GM12892 (cell line): ENCODE measurements around the gene VAMP3.

Experiments
- DNase-seq: peaks from one replicate; pipeline ENCODE4 v3.0.0; 2011; ENCODE audit not compliant: insufficient read length
- FAIRE-seq: peaks from 2 replicates; lab custom pipeline; 2011; peaks lifted over from hg19 to GRCh38; lab: Jason Lieb, UNC
- POLR2A ChIP-seq: IDR thresholded peaks from 2 replicates; pipeline ENCODE4 v1.6.1; 2011; ENCODE audit warnings: low read depth, low read length, control low read depth
- POLR2AphosphoS5 ChIP-seq: IDR thresholded peaks from 2 replicates; pipeline ENCODE4 v1.6.1; 2011; ENCODE audit warnings: low read depth, low read length, control low read depth
- TAF1 ChIP-seq: IDR thresholded peaks from 2 replicates; pipeline ENCODE4 v1.6.1; 2011; ENCODE audit warnings: low read depth, mild to moderate bottlenecking, control low read depth, low read length, borderline replicate concordance

VAMP3 gene

GRCh38 chr1:7827126-7827955 lies 56.2 kb downstream of the VAMP3 start:
- TF ChIP-seq TAF1 (no peak), POLR2A (no peak), POLR2AphosphoS5 (no peak)
- no peak for FAIRE-seq
- DNase-seq: no peak
